Activated CD4-positive, alpha-beta memory T cell treated with anti-CD3 and anti-CD28 coated beads, Interleukin-2, amount 10 ng/mL, durations not matched to agents 7 days and 5 days (primary cell): ENCODE measurements around the gene RAET1L. TPM values are rescaled to one million over a fixed set of nuclear protein-coding genes. Genes with fewer than 3 reads are reported as not detected.
"Not testable (repeated sequence)": the region's sequence is repeated elsewhere in the genome, so short reads cannot be mapped to it uniquely, and the experiment has no call there.

Source experiments
- CTCF ChIA-PET: fragments of 350-600 bp; sonication (Branson Sonifier 250); formaldehyde crosslinking; loops from one replicate; lab custom pipeline; 2021; ENCODE audit warnings: antibody characterized with exemption, inconsistent platforms; lab: Charles Lee
- POLR2A ChIA-PET: fragments of 350-600 bp; sonication (Branson Sonifier 250); formaldehyde crosslinking; loops from one replicate; lab custom pipeline; 2021; ENCODE audit warnings: antibody characterized with exemption; lab: Charles Lee
- DNase-seq: peaks from one replicate; pipeline ENCODE4 v3.0.0-alpha.2; 2020
- H3K27ac Mint-ChIP-seq: one replicate; pipeline ENCODE4 v1.8.0; 2021; ENCODE audit warnings: mild to moderate bottlenecking, mixed read lengths
- H3K27me3 Mint-ChIP-seq: one replicate; pipeline ENCODE4 v1.8.0; 2021; ENCODE audit warnings: mixed read lengths
- H3K36me3 Mint-ChIP-seq: one replicate; pipeline ENCODE4 v1.8.0; 2021; ENCODE audit warnings: low read depth, mixed read lengths
- H3K4me1 Mint-ChIP-seq: one replicate; pipeline ENCODE4 v1.8.0; 2021; ENCODE audit warnings: mixed read lengths
- H3K4me3 Mint-ChIP-seq: one replicate; pipeline ENCODE4 v1.8.0; 2021; ENCODE audit warnings: mild to moderate bottlenecking, mixed read lengths
- H3K9me3 Mint-ChIP-seq: one replicate; pipeline ENCODE4 v1.8.0; 2021; ENCODE audit warnings: mixed read lengths
- total RNA-seq, 2 experiments: library from RNA; stranded (reverse); gene quantifications; one replicate each; pipeline ENCODE4 v1.2.3, GENCODE V29; 2021

RAET1L gene
- total RNA-seq, 2 experiments from 2014 or later: not detected

GRCh38 chr6:149974825-149975224 is 50.5 kb downstream of the RAET1L start:
- POLR2A ChIA-PET: no interaction called here
- no peak overlapping the region for H3K27ac Mint-ChIP-seq
- H3K36me3 Mint-ChIP-seq: no peaks in the 10 kb centered on the region
- H3K4me3 Mint-ChIP-seq: no peak overlapping the region
- peaks cover 80% of the 10 kb centered on the region for H3K27me3 Mint-ChIP-seq
- CTCF ChIA-PET: no interaction called here
- H3K9me3 Mint-ChIP-seq: no peaks in the 10 kb centered on the region
- peaks cover 5% of the 10 kb centered on the region for H3K4me1 Mint-ChIP-seq
- DNase-seq: no peak

- H3K4me3 Mint-ChIP-seq, H3K36me3 Mint-ChIP-seq, H3K9me3 Mint-ChIP-seq, POLR2A ChIA-PET, CTCF ChIA-PET, DNase-seq, H3K27ac Mint-ChIP-seq, H3K4me1 Mint-ChIP-seq: not testable (repeated sequence)
- H3K27me3 Mint-ChIP-seq: peaks cover 81% of the 10 kb centered on the region
Observed at GRCh38 chr6:149974394-149974793, 50.9 kb downstream of the RAET1L start.

- peaks cover 84% of the 10 kb centered on the region for H3K27me3 Mint-ChIP-seq
- H3K4me1 Mint-ChIP-seq: peaks cover 15% of the 10 kb centered on the region
- H3K36me3 Mint-ChIP-seq: peaks cover 2% of the 10 kb centered on the region
- H3K4me3 Mint-ChIP-seq: no peak overlapping the region
- POLR2A ChIA-PET: no interaction called here
- no peak overlapping the region for H3K27ac Mint-ChIP-seq
- CTCF ChIA-PET: no interaction called here
- H3K9me3 Mint-ChIP-seq: no peaks in the 10 kb centered on the region
- no peak for DNase-seq
Observed at GRCh38 chr6:149969635-149970034, 55.7 kb downstream of the RAET1L start.

GRCh38 chr6:149968909-149969308 is 56.4 kb downstream of the RAET1L start:
- H3K4me3 Mint-ChIP-seq, H3K9me3 Mint-ChIP-seq, H3K36me3 Mint-ChIP-seq, CTCF ChIA-PET, H3K27ac Mint-ChIP-seq, POLR2A ChIA-PET, DNase-seq: not testable (repeated sequence)
- Mint-ChIP-seq H3K4me1 (peaks cover 16% of the 10 kb centered on the region), H3K27me3 (peaks cover 84% of the 10 kb centered on the region)

Other genes starting within 250 kb of the RAET1L start
- 1 to 10 TPM; 6.0 to 7.2 TPM for gene LRP11, start 161.2 kb downstream of the RAET1L start, total RNA-seq
- not detected for gene RAET1E, start 127.4 kb downstream of the RAET1L start, total RNA-seq
- gene RAET1G, start 102.4 kb downstream of the RAET1L start, total RNA-seq: not detected
- 1 to 10 TPM; 1.5 to 1.8 TPM for gene ULBP2, start 83.5 kb downstream of the RAET1L start, total RNA-seq
- 1 to 10 TPM; 2.1 to 2.3 TPM for gene ULBP1, start 61.6 kb downstream of the RAET1L start, total RNA-seq
- 1 to 10 TPM; 2.2 to 3.5 TPM for gene ULBP3, start 43.6 kb upstream of the RAET1L start, total RNA-seq
- under 1 TPM; 0.10 TPM for gene PPP1R14C, start 117.5 kb upstream of the RAET1L start, total RNA-seq